KOPT-K1 (cell line): ENCODE data around the gene PRR35.

Experiments
- H3K27ac ChIP-seq: fragments of 200-600 bp; sonication (generic); 2 replicates; pipeline ENCODE4 v1.5.1; 2016; ENCODE audit warnings: antibody characterized with exemption, mild to moderate bottlenecking, low read depth, low read length; ENCODE audit not compliant: poor library complexity, severe bottlenecking
- H3K36me3 ChIP-seq: fragments of 200-600 bp; sonication (generic); 2 replicates; pipeline ENCODE4 v1.5.1; 2017; ENCODE audit warnings: antibody characterized with exemption, mild to moderate bottlenecking, low read length, moderate library complexity; ENCODE audit not compliant: insufficient read depth
- H3K9me3 ChIP-seq: fragments of 200-600 bp; sonication (generic); 2 replicates; pipeline ENCODE4 v1.5.1; 2017; ENCODE audit warnings: antibody characterized with exemption, low read length, mild to moderate bottlenecking; ENCODE audit not compliant: insufficient read depth, poor library complexity, severe bottlenecking

The PRR35 gene

DNA sequence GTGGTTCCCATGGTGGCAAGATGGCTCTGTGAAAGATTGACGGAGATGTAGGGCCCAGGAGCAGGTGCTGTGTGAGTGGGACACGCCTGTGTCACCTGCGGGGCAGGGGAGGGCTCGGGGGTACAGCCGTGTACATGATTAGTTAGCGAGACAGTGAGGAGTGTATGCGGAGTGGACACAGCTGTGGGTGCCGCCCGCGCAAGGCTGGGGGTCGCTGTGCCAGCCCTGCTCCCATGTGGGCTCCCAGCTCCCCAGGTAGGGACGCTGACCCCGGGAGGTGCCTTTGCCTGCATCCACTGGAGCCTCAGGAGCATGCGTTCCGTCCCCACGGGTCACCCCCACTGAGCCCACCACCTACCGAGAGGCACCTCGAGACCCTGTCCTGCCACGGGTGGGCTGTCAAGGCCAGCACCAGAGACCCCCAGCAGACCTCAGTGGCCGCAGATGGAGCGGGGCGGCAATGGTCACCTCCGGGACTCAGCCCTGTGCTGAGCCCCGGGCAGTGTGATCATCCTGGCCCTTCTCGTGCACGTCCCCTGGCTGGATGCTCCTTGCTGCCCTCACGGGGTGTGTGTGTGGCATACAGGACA is 25.2 kb upstream of the PRR35 start:
- no peak overlapping the region for H3K27ac ChIP-seq
- no peaks in the 10 kb centered on the region for H3K9me3 ChIP-seq
- H3K36me3 ChIP-seq = peaks cover 25% of the 10 kb centered on the region; the same call in 1 of the 2 replicates

DNA sequence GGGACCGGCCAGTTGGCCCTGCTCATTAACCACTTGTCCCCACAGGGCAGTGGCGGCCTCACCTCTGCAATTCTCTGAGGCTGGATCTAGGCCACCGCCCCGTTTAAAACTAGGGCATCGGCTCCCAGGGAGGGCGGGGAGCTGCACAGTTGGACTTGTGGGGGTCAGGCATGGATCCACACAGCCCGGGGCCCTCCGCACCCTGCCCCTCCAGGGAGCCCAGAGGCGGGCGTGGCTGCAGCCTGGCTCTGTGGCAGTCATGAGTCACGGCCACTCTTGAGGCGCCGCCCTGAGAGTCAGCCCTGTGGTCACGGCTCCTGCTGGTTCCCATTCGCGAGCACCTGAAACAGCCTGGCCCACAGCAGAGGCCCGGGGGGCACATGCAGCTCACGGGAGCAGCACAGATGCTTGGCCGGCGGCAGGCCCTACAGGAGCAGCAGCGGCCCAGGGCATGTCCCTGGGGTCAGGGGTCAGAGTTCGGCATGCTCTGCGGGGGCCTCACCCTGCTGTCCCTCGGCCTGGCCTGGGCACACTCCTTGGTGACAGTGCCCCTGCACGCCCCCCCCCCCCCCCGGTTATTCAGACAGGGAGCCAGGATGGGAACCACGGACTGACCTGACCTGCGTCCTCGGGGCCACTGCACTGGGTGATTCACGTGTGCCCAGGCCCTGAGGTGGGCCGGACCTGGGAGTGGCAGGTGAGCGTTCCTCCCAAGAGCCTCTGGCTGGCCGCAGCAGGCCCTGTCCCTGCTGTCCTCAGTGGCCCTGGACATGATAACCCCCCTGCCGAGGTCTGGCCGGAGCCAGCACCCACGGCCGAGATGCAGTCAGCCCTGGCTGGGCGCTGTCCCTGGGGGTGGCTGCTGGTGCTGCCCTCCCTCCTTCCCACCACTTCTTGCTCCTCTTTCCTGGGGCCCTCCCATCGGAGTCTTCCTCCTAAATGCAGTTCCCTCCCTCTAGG is 24.5 kb upstream of the PRR35 start:
- peaks cover 22% of the 10 kb centered on the region; the same call in 1 of the 2 replicates for H3K36me3 ChIP-seq
- H3K9me3 ChIP-seq = no peaks in the 10 kb centered on the region
- no peak overlapping the region for H3K27ac ChIP-seq

DNA sequence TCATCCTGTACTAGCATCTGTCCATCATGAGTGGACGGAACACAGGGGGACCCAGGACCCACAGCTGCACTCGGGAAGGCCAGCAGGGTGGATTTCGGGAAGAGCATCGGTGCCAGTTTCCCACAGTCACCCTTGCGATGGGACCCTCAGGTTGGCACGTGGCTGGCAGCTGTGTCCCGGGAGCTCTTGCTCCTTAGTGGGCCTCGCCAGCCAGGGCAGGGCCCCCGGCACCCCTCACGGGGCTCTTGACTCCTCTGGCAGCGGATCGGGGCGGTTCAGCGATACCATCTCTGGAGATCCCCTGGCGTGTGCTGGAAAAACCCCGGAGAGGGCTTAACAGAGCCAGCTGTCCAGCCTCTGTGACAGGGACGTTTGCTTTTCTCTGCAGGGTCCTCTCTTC is 23.4 kb upstream of the PRR35 start:
- no peak overlapping the region for H3K27ac ChIP-seq
- H3K36me3 ChIP-seq = peaks cover 22% of the 10 kb centered on the region; the same call in 1 of the 2 replicates
- H3K9me3 ChIP-seq = no peaks in the 10 kb centered on the region

DNA sequence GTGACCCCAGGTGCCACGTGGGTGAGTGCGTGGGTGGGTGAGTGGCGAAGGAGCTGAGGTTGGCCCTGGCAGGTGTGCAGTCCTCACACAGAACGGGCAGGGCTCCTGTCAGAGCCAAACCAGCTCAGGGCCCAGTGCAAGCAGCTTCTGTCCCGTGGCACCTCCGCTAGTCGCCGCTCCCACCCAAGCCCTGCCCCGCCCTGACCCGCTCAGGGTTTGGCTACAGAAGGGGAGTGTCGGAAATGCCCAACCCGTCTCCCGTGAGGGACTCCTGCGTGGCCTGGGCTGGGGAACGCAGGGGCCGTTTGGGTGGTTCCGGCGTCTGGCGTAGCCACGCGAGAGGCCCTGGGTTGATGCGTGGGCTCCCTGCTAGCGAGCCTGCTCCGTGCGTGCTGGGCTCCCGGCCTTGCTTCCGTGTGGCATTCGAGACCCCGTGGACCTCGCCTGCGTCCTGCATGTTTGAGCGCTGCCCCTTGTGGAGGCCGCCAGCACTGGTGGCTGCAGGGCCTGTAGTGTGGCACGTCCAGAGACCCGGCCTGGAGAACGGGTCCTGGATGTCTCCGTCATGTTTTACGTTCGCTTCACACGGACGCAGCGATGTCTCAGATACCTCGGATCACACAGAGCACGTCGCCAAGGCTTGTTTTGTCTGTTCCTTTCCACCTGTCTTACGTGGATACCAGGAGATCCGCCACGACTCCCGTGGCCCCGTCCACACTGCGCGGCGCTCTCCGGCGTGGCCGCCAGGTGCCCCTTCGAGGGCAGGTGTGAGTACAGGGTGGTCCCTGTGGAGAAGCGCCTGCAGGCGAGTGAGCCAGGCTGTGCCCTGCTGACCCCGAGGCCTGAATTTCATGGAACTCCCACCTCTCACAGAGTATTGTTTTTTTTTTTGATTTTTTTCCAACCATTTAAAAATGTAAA is 22.5 kb upstream of the PRR35 start:
- Histone ChIP-seq H3K9me3 (no peaks in the 10 kb centered on the region), H3K27ac (no peak overlapping the region), H3K36me3 (peaks cover 22% of the 10 kb centered on the region; the same call in 1 of the 2 replicates)

DNA sequence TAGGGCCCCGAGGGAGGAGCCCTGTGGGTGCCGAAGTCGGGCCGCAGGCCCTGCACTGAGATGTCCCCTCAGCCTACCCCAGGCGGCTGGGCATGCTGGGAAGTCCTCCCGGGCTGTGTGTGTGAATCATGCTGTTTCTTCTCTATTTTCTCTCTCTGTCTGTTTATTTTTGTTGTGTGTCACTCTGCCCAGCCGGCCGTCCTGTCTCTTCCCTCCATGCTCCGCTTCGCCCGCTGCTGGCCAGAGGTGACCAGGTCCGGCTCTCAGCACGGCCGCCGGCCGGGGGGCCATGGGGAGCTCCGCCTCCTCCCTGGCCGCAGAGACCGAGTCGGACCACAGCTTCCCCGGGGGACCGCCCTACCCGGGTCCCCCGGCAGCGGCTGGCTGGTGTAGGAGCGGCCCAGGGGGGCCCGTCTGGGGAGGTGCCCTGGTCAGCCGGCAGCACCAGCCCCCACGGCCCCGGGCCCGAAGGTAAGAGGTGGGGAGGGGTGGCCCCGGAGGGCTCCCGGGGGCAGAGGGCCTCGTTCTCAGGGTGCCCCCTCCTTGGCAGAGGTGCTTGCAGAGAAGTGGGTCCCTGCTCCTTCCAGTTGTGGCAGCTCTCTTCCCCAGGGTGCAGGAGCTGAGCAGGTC is 20.2 kb upstream of the PRR35 start:
- Histone ChIP-seq H3K27ac (no peak overlapping the region), H3K36me3 (peaks cover 22% of the 10 kb centered on the region; the same call in 1 of the 2 replicates), H3K9me3 (no peaks in the 10 kb centered on the region)

DNA sequence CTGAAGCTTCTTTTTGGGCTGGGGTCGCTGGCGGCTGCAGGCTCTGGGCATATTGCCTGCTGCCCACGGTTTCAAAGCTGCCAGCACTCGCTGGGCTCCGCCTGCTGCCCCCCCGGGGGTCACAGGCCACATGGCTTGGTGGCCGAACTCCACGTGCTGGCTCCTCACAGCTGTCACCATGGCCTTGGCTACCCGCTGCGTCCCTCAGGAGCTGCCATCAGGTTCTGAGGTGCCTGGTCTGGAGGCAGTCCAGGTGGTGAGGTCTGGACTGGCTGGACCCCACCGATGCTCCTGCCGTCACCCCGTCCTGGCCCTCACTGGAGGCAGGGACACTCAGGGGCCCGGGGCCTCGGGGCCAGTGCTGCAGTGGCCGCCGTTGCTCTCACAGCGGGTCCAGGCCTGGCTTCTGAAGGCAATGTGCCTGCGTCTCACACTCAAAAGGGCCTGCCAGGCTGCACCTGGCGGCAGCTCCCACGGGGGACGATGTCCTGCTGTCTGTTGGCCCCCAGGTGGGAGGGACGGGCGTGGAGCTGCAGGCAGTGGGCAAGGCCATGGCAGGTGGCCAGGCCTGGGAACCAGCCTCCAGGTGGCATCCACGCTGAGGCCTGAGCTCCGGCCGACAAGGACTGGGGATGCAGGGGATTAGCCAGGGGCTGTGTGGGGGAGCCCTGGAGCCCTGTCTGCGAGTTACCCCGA is 19.4 kb upstream of the PRR35 start:
- no peaks in the 10 kb centered on the region for H3K9me3 ChIP-seq
- no peak overlapping the region for H3K27ac ChIP-seq
- H3K36me3 ChIP-seq = peaks cover 22% of the 10 kb centered on the region; the same call in 1 of the 2 replicates

DNA sequence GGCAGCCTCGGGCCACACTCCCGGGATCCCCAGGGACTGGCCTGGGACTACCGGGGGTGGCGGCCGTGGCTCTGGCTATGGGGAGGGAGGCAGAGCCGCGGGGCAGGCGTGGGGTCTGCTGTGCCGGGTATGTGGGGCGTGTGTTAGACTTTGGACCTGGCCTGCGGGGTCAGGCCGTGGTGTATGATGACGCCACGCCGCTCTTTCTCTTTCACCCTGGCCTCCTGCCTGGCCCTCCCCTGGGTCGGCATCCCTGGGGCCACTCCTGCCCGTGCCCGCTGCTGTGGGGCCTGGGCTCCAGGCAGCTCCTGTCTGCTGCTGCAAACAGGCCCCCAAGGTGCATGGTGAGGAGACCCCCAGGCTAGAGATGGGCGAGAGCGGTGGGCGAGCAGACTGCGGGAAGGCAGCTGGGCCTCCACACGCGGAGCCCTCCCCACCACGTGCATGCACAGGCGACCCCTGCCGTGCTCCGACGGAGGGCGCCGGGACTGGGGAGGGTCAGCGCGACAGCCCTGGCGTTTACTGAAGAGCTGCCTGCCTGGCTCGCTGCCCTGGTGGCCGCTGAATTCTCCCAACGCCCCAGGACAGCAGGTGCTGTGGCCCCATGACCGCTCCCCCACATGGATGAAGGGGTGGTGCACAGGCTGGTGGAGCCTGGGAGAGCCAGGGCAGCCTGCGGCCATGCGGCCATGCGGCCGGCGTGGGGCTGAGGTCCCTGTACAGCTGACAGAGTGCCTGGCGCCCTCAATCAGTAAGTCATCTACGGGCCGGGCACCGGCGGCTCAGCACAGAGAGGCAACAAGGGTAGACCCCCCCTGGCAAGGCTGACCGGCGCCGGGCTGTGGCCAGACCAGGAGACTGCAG is 16.7 kb upstream of the PRR35 start:
- Histone ChIP-seq H3K9me3 (no peaks in the 10 kb centered on the region), H3K36me3 (peaks cover 9% of the 10 kb centered on the region; the same call in 1 of the 2 replicates), H3K27ac (no peak overlapping the region)

DNA sequence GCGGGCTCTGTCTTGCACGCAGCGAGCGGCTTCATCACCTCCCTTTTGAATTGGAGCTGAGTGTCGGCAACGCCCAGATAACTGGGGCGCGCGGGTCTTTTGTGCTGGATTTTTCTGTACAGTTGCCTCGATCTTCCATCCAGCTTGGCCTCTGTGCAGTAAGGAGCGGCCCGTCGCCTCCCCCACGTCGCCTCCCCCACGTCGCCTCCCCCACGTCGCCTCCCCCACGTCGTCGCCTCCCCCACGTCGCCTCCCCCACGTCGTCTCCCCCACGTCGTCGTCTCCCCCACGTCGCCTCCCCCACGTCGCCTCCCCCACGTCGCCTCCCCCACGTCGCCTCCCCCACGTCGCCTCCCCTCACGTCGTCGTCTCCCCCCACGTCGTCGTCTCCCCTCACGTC is 15.7 kb upstream of the PRR35 start:
- H3K36me3 ChIP-seq = peaks cover 13% of the 10 kb centered on the region; the same call in 1 of the 2 replicates

DNA sequence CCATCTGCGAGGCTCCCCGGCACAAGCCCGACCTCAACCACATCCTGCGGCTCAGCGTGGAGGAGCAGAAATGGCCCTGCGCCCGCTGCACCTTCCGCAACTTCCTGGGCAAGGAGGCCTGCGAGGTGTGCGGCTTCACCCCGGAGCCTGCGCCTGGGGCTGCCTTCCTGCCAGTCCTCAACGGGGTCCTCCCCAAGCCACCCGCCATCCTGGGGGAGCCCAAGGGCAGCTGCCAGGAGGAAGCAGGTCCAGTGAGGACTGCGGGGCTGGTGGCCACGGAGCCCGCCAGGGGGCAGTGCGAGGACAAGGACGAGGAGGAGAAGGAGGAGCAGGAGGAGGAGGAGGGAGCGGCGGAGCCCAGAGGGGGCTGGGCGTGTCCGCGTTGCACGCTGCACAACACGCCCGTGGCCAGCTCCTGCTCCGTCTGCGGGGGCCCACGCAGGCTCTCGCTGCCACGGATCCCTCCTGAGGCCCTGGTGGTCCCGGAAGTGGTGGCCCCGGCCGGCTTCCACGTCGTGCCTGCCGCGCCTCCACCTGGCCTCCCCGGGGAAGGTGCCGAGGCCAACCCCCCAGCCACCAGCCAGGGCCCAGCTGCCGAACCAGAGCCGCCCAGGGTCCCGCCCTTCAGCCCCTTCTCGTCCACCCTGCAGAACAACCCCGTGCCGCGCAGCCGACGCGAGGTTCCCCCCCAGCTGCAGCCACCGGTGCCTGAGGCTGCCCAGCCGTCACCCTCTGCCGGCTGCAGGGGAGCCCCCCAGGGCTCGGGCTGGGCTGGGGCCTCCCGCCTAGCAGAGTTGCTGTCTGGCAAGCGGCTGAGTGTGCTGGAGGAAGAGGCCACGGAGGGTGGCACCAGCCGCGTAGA is 13.1 kb upstream of the PRR35 start:
- Histone ChIP-seq H3K36me3 (peaks cover 24% of the 10 kb centered on the region; the same call in 1 of the 2 replicates), H3K27ac (no peak overlapping the region), H3K9me3 (no peaks in the 10 kb centered on the region)

More for the DNA sequence above, 15.7 kb upstream of the PRR35 start:
- no peak overlapping the region for H3K27ac ChIP-seq
- H3K9me3 ChIP-seq = no peaks in the 10 kb centered on the region

DNA sequence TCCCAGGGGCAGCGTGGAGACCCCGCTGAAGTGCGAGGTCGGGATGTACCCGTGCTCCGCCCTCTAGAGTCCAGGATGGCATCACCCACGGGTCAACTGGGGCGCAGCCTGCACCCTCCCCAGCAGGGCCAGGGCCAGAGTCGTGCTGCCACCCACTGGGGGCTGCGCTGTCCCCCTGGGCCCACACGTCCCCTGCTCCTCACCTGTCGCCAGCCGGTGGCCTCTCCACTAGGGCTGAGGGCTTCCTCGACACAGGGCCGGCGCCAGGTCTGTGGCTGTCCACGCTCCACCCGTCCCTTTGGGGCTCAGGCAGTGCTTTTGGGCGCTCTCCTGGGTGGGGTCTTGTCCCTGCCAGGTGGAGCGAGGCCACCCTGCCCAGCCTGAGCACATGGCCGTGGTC is 11.6 kb upstream of the PRR35 start:
- Histone ChIP-seq H3K9me3 (no peaks in the 10 kb centered on the region), H3K27ac (no peak overlapping the region), H3K36me3 (peaks cover 25% of the 10 kb centered on the region; the same call in 1 of the 2 replicates)

DNA sequence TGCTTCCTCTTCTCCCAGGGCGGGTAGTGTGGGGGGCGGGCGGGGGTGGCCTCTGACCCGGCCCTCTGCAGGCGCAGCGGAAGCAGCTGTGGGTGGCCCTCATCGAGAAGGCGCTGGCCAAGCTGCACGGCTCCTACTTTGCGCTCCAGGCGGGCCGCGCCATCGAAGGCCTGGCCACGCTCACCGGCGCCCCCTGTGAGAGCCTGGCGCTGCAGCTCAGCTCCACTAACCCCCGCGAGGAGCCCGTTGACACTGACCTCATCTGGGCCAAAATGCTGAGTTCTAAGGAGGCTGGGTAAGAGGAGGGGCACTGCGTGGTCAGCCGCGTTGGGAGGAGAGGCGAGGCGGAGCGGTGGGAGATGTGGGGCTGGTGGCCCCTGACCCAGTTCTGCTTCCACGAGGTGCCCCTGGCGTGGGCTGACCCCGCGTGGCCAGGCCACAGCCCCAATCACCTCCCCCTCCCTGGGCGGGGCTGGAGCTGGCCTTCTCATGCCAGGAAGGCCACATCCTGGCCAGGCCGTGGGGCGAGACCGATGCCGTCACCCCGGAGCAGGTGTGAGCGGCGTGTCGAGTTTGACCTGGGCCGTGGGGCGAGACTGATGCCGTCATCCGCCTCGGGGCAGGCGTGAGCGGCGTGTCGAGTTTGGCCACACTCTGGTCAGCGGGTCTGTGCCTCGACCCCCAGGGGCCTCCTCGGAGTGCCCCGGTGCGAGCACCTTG is 10.5 kb upstream of the PRR35 start:
- no peaks in the 10 kb centered on the region for H3K9me3 ChIP-seq
- peaks cover 25% of the 10 kb centered on the region; the same call in 1 of the 2 replicates for H3K36me3 ChIP-seq
- no peak overlapping the region for H3K27ac ChIP-seq

DNA sequence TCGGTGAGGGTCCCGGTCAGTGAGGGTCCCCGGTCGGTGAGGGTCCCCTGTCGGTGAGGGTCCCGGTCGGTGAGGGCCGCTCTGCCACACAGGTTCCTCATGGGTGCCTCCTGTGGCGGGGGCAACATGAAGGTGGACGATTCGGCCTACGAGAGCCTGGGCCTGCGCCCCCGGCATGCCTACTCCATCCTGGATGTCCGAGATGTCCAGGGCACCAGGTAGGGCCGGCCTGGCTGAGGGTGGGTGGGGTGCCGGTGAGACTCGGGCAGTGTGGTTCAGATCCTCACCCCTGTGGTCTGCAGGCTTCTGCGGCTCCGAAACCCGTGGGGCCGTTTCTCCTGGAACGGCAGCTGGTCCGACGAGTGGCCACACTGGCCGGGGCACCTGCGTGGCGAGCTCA is 9.0 kb upstream of the PRR35 start:
- H3K9me3 ChIP-seq = no peaks in the 10 kb centered on the region
- H3K27ac ChIP-seq = no peak overlapping the region
- peaks cover 25% of the 10 kb centered on the region; the same call in 1 of the 2 replicates for H3K36me3 ChIP-seq
